HepG2 (cell line): Measurements from ENCODE around the gene METTL1. TPM values are rescaled to one million over a fixed set of nuclear protein-coding genes. Genes with fewer than 3 reads are reported as not detected.
A peak's percentile ranks its signal among the peaks of the same experiment; 100 is the strongest.

ENCODE experiments used
- AGO1 ChIP-seq: fragments of 200-400 bp; formaldehyde crosslinking; IDR thresholded peaks from 2 replicates; pipeline ENCODE4 v1.6.1; 2017; ENCODE audit warnings: mild to moderate bottlenecking, low read depth, low read length, moderate library complexity; ENCODE audit not compliant: poor library complexity, severe bottlenecking
- ATF3 ChIP-seq: sonication (generic); formaldehyde crosslinking; IDR thresholded peaks from 2 replicates; pipeline ENCODE4 v1.4.0; 2020; ENCODE audit warnings: missing genetic modification reagents
- BCLAF1 ChIP-seq: fragments of 450-650 bp; IDR thresholded peaks from 2 replicates; pipeline ENCODE4 v1.6.1; 2017; ENCODE audit warnings: mild to moderate bottlenecking
- GATAD1 ChIP-seq: IDR thresholded peaks from 2 replicates; pipeline ENCODE4 v1.6.1; 2016; ENCODE audit warnings: missing genetic modification reagents, missing compliant biosample characterization
- GMEB1 ChIP-seq: sonication (generic); formaldehyde crosslinking; IDR thresholded peaks from 2 replicates; pipeline ENCODE4 v1.5.1; 2020; ENCODE audit warnings: missing genetic modification reagents, mild to moderate bottlenecking, borderline replicate concordance
- GTF2F1 ChIP-seq: fragments of 150-350 bp; IDR thresholded peaks from 2 replicates; pipeline ENCODE4 v1.6.1; 2014; ENCODE audit warnings: low read length
- HES4 ChIP-seq: sonication (generic); formaldehyde crosslinking; IDR thresholded peaks from 2 replicates; pipeline ENCODE4 v1.9.0; 2021; ENCODE audit warnings: mild to moderate bottlenecking, missing genetic modification reagents, borderline replicate concordance
- HINFP ChIP-seq: sonication (generic); formaldehyde crosslinking; IDR thresholded peaks from 2 replicates; pipeline ENCODE4 v1.4.0; 2020; ENCODE audit warnings: low read depth, mild to moderate bottlenecking, missing genetic modification reagents
- HOXA7 ChIP-seq: sonication (generic); formaldehyde crosslinking; IDR thresholded peaks from 2 replicates; pipeline ENCODE4 v1.8.1; 2022; ENCODE audit warnings: mild to moderate bottlenecking, missing genetic modification reagents, moderate library complexity
- NFYC ChIP-seq: IDR thresholded peaks from 2 replicates; pipeline ENCODE4 v1.6.1; 2016; ENCODE audit warnings: missing genetic modification reagents, missing compliant biosample characterization
- POLR2G ChIP-seq: fragments of 200-400 bp; formaldehyde crosslinking; IDR thresholded peaks from 2 replicates; pipeline ENCODE4 v1.6.1; 2018; ENCODE audit warnings: mild to moderate bottlenecking, low read depth, low read length, moderate library complexity
- THAP9 ChIP-seq: sonication (generic); formaldehyde crosslinking; IDR thresholded peaks from 2 replicates; pipeline ENCODE4; 2020; ENCODE audit warnings: missing genetic modification reagents, mild to moderate bottlenecking, borderline replicate concordance
- TSC22D2 ChIP-seq: sonication (generic); formaldehyde crosslinking; IDR thresholded peaks from 2 replicates; pipeline ENCODE4 v1.5.1; 2020; ENCODE audit warnings: missing genetic modification reagents, mild to moderate bottlenecking, borderline replicate concordance
- U2AF2 ChIP-seq: fragments of 200-400 bp; formaldehyde crosslinking; IDR thresholded peaks from 2 replicates; pipeline ENCODE4 v1.6.1; 2017; ENCODE audit warnings: low read depth, mild to moderate bottlenecking, low read length
- ZFY ChIP-seq: sonication (generic); formaldehyde crosslinking; IDR thresholded peaks from 2 replicates; pipeline ENCODE4 v1.4.0; 2020; ENCODE audit warnings: missing genetic modification reagents
- ZNF510 ChIP-seq: sonication (generic); formaldehyde crosslinking; IDR thresholded peaks from 2 replicates; pipeline ENCODE4 v1.4.0; 2020; ENCODE audit warnings: low read depth, mild to moderate bottlenecking, missing genetic modification reagents
- ZNF556 ChIP-seq: sonication (generic); formaldehyde crosslinking; IDR thresholded peaks from 2 replicates; pipeline ENCODE4 v1.4.0; 2020; ENCODE audit warnings: mild to moderate bottlenecking, missing genetic modification reagents, borderline replicate concordance
- ZNF713 ChIP-seq: sonication (generic); formaldehyde crosslinking; IDR thresholded peaks from 2 replicates; pipeline ENCODE4 v1.4.0; 2020; ENCODE audit warnings: mild to moderate bottlenecking, missing genetic modification reagents
- ZNF724P ChIP-seq: sonication (generic); formaldehyde crosslinking; IDR thresholded peaks from 2 replicates; pipeline ENCODE4 v1.8.0; 2022; ENCODE audit warnings: missing genetic modification reagents, borderline replicate concordance
- ZNF891 ChIP-seq: sonication (generic); formaldehyde crosslinking; IDR thresholded peaks from 2 replicates; pipeline ENCODE4 v1.5.0; 2020; ENCODE audit warnings: mild to moderate bottlenecking, missing genetic modification reagents
- polyA plus RNA-seq, 8 experiments: library from polyadenylated mRNA; depleted of rRNA in 3 of 8; stranded (reverse) in 7 of 8; unstranded in 1 of 8; fragments of >200 nt; fragmentation: Illumina TruSeq in 4 of 8; extraction: Trizol in 4 of 8; gene quantifications; 2 replicates each; pipeline versions ENCODE4 v1.2.1 to v1.2.3, GENCODE V29; 2011 to 2016; ENCODE audit warnings: low read depth in 4 of 8, missing spikeins in 1 of 8, mixed read lengths in 1 of 8; ENCODE audit not compliant: insufficient read depth in 1 of 8
- total RNA-seq, 5 experiments: library from RNA; depleted of rRNA; stranded (reverse); fragments of >200 nt; fragmentation: Illumina TruSeq; extraction: Trizol; gene quantifications; 2 replicates each; pipeline ENCODE4 v1.2.3, GENCODE V29; 2016; ENCODE audit warnings: low read depth in 1 of 5

METTL1 gene
- total and polyA plus RNA-seq, 2 of the 13 experiments (the other 11 are each of a cell fraction or from before 2014, with no cell fraction given): 34.7 to 36.9 TPM

GRCh38 chr12:57726151-57726883 lies 45.6 kb downstream of the METTL1 start (continued):
- TF ChIP-seq GMEB1 (CRISPR knock-in tag) (no peak), HES4 (no peak; the same call in 1 of the 2 replicates), NFYC (CRISPR knock-in tag) (no peak), TSC22D2 (CRISPR knock-in tag) (no peak), ZFY (CRISPR knock-in tag) (peak; percentile 48; the same call in 1 of the 2 replicates), ZNF510 (CRISPR knock-in tag) (no peak), ZNF724P (CRISPR knock-in tag) (0 out of 2 replicates have a peak, but pooled peaks have one; percentile 39), ZNF891 (no peak), GATAD1 (CRISPR knock-in tag) (no peak), ZNF713 (CRISPR knock-in tag) (no peak), ATF3 (CRISPR knock-in tag) (no peak), THAP9 (CRISPR knock-in tag) (peak; percentile 23; the same call in 1 of the 2 replicates), GTF2F1 (no peak), AGO1 (peak; percentile 22), U2AF2 (no peak), BCLAF1 (no peak), HOXA7 (CRISPR knock-in tag) (no peak), POLR2G (no peak; the same call in 1 of the 2 replicates), ZNF556 (CRISPR knock-in tag) (no peak), HINFP (CRISPR knock-in tag) (0 out of 2 replicates have a peak, but pooled peaks have one; percentile 34)
